Measurements from ENCODE around the gene LMF2.
A peak's percentile ranks its signal among the peaks of the same experiment; 100 is the strongest.

LMF2 gene

GRCh38 chr22:50459016-50459415 is 48.5 kb downstream of the LMF2 start:
- no peak overlapping the region for H3K9ac ChIP-seq (ENCODE audit: low read length)
- H3K4me3 ChIP-seq (ENCODE audit: low read length), result no peak overlapping the region
- no peak overlapping the region for H3K4me2 ChIP-seq (ENCODE audit: low read length)
- peaks cover 6% of the 10 kb centered on the region; the same call in 1 of the 2 replicates for H3K4me1 ChIP-seq (ENCODE audit: low read length)
- no peaks in the 10 kb centered on the region for H3K79me2 ChIP-seq (ENCODE audit: low read length)
- TF ChIP-seq, protein P1, sequence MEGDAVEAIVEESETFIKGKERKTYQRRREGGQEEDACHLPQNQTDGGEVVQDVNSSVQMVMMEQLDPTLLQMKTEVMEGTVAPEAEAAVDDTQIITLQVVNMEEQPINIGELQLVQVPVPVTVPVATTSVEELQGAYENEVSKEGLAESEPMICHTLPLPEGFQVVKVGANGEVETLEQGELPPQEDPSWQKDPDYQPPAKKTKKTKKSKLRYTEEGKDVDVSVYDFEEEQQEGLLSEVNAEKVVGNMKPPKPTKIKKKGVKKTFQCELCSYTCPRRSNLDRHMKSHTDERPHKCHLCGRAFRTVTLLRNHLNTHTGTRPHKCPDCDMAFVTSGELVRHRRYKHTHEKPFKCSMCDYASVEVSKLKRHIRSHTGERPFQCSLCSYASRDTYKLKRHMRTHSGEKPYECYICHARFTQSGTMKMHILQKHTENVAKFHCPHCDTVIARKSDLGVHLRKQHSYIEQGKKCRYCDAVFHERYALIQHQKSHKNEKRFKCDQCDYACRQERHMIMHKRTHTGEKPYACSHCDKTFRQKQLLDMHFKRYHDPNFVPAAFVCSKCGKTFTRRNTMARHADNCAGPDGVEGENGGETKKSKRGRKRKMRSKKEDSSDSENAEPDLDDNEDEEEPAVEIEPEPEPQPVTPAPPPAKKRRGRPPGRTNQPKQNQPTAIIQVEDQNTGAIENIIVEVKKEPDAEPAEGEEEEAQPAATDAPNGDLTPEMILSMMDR (IDR thresholded peaks at IDR 0.05; ENCODE audit: low read depth, low read length), result no peak
- TF ChIP-seq EZH2phosphoT487 (IDR thresholded peaks at IDR 0.05; ENCODE audit: low read depth), result no peak
- no peak overlapping the region for H3K27ac ChIP-seq (ENCODE audit: low read length)
- H3K36me3 ChIP-seq (replicated peaks; ENCODE audit: low read depth, low read length), result peaks cover 5% of the 10 kb centered on the region
- H4K20me1 ChIP-seq (ENCODE audit: insufficient read depth, low read length), result no peaks in the 10 kb centered on the region
- H2AFZ ChIP-seq (ENCODE audit: low read depth, low read length), result no peak overlapping the region
- no peaks in the 10 kb centered on the region for H3K27me3 ChIP-seq (ENCODE audit: low read depth, low read length)
- H3K9me3 ChIP-seq (ENCODE audit: insufficient read depth, low read length), result no peaks in the 10 kb centered on the region

DNA sequence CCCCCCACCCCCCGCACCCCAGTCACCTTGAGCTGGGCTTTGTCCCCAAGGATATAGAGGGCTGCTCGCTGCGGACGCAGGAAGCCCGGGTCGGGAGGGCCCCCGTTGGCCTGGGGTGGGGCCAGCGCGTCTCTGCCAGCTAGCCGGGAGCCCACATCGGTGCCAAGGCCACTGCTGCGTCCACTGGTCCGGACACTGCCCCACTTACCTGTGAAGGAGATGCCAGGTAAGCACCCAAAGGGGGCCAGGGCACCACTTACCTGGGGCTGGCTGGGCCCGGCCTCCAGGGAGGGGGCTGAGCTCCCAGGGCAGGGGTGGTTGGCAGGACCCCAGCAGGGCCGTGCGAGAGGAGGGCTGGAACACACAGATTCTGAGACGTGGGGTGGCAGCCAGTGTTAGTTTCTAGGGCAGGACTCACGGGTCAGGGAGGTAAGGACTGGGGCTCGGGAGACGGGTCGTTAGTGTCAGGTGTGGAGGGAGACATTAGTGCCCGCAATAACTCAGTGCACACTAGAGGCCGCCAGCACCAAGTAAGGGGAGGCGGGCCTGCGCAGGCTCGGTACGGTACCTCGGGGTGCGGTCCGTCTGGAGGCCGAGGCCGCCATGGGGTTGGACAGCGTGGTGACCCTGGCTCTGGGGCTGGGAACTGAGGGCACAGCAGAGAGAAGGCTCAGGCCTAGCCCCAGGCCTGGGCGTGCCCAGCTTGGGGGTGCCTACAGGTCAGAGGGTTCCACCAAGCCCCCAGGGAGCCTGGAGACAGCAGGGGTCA is 50.9 kb downstream of the LMF2 start:
- Histone ChIP-seq H2AFZ (ENCODE audit: low read depth, low read length) (no peak overlapping the region), H3K4me3 (ENCODE audit: low read length) (no peak overlapping the region), H3K9ac (ENCODE audit: low read length) (no peak overlapping the region), H3K79me2 (ENCODE audit: low read length) (no peaks in the 10 kb centered on the region), H3K4me2 (ENCODE audit: low read length) (no peak overlapping the region), H4K20me1 (ENCODE audit: insufficient read depth, low read length) (no peaks in the 10 kb centered on the region), H3K4me1 (ENCODE audit: low read length) (no peaks in the 10 kb centered on the region; the same call in 1 of the 2 replicates), H3K27ac (ENCODE audit: low read length) (no peak overlapping the region), H3K36me3 (replicated peaks; ENCODE audit: low read depth, low read length) (peaks cover 2% of the 10 kb centered on the region), H3K27me3 (ENCODE audit: low read depth, low read length) (no peaks in the 10 kb centered on the region), H3K9me3 (ENCODE audit: insufficient read depth, low read length) (no peaks in the 10 kb centered on the region)
- TF ChIP-seq, protein P1 (IDR thresholded peaks at IDR 0.05; ENCODE audit: low read depth, low read length), result peak; percentile 29
- no peak for TF ChIP-seq EZH2phosphoT487 (IDR thresholded peaks at IDR 0.05; ENCODE audit: low read depth)

- Histone ChIP-seq H3K79me2 (ENCODE audit: low read length) (no peaks in the 10 kb centered on the region), H3K27ac (ENCODE audit: low read length) (no peak overlapping the region), H2AFZ (ENCODE audit: low read depth, low read length) (no peak overlapping the region), H3K4me3 (ENCODE audit: low read length) (no peak overlapping the region), H3K36me3 (replicated peaks; ENCODE audit: low read depth, low read length) (peaks cover 2% of the 10 kb centered on the region), H3K27me3 (ENCODE audit: low read depth, low read length) (no peaks in the 10 kb centered on the region), H3K9ac (ENCODE audit: low read length) (no peak overlapping the region), H3K9me3 (ENCODE audit: insufficient read depth, low read length) (no peaks in the 10 kb centered on the region), H4K20me1 (ENCODE audit: insufficient read depth, low read length) (no peaks in the 10 kb centered on the region), H3K4me2 (ENCODE audit: low read length) (no peak overlapping the region), H3K4me1 (ENCODE audit: low read length) (no peaks in the 10 kb centered on the region; the same call in 1 of the 2 replicates)
- TF ChIP-seq, protein P1 (IDR thresholded peaks at IDR 0.05; ENCODE audit: low read depth, low read length), result no peak
- TF ChIP-seq EZH2phosphoT487 (IDR thresholded peaks at IDR 0.05; ENCODE audit: low read depth), result no peak
These were observed 51.5 kb downstream of the LMF2 start for GRCh38 chr22:50456026-50456425.

- Histone ChIP-seq H3K4me1 (ENCODE audit: low read length) (no peaks in the 10 kb centered on the region; the same call in 1 of the 2 replicates), H3K79me2 (ENCODE audit: low read length) (no peaks in the 10 kb centered on the region)
- TF ChIP-seq, protein P1 (IDR thresholded peaks at IDR 0.05; ENCODE audit: low read depth, low read length), result no peak
- TF ChIP-seq EZH2phosphoT487 (IDR thresholded peaks at IDR 0.05; ENCODE audit: low read depth), result no peak
These were observed 52.3 kb downstream of the LMF2 start for GRCh38 chr22:50455201-50455600.

More at GRCh38 chr22:50455201-50455600, 52.3 kb downstream of the LMF2 start:
- Histone ChIP-seq H3K4me2 (ENCODE audit: low read length) (no peak overlapping the region), H3K9me3 (ENCODE audit: insufficient read depth, low read length) (no peaks in the 10 kb centered on the region), H3K27me3 (ENCODE audit: low read depth, low read length) (no peaks in the 10 kb centered on the region), H2AFZ (ENCODE audit: low read depth, low read length) (no peak overlapping the region), H4K20me1 (ENCODE audit: insufficient read depth, low read length) (no peaks in the 10 kb centered on the region), H3K27ac (ENCODE audit: low read length) (no peak overlapping the region), H3K9ac (ENCODE audit: low read length) (no peak overlapping the region), H3K4me3 (ENCODE audit: low read length) (no peak overlapping the region), H3K36me3 (replicated peaks; ENCODE audit: low read depth, low read length) (peaks cover 5% of the 10 kb centered on the region)
